Natural killer cell (primary cell): ENCODE data around the gene ABTB2. TPM values are rescaled to one million over a fixed set of nuclear protein-coding genes. Genes with fewer than 3 reads are reported as not detected.

ENCODE experiments used
- ATAC-seq, 3 donors: fragments of 150-1000 bp in 2 of 3; fragments of 200-7000 bp in 1 of 3; cut with Tn5 transposase; 1 replicate in 1 of 3; 2 replicates in 2 of 3; pipeline ENCODE4 v1.10.0; 2021; ENCODE audit warnings: mild to moderate bottlenecking in 2 of 3, moderate library complexity in 2 of 3
- DNase-seq, 2 donors: peaks; one replicate each; pipeline versions ENCODE4 v3.0.0 to v3.0.0-alpha.2; 2013 to 2021; ENCODE audit warnings: mixed read lengths in 1 of 2
- H3K27ac ChIP-seq: one replicate; pipeline ENCODE4 v1.5.1; 2013; ENCODE audit warnings: mild to moderate bottlenecking, low read length
- H3K27me3 ChIP-seq: one replicate; pipeline ENCODE4 v1.6.1; 2013; ENCODE audit warnings: low read length; ENCODE audit not compliant: control insufficient read depth, insufficient read depth
- H3K36me3 ChIP-seq: one replicate; pipeline ENCODE4 v1.6.1; 2013; ENCODE audit warnings: low read length; ENCODE audit not compliant: control insufficient read depth, insufficient read depth
- H3K4me1 ChIP-seq: one replicate; pipeline ENCODE4 v1.6.1; 2013; ENCODE audit warnings: low read length; ENCODE audit not compliant: control insufficient read depth, insufficient read depth
- H3K4me3 ChIP-seq: one replicate; pipeline ENCODE4 v1.5.1; 2013; ENCODE audit warnings: low read length
- H3K9me3 ChIP-seq: one replicate; pipeline ENCODE4 v1.6.1; 2013; ENCODE audit warnings: low read length; ENCODE audit not compliant: control insufficient read depth, insufficient read depth
- H3K27ac Mint-ChIP-seq, 2 donors: one replicate each; pipeline ENCODE4 v1.8.0; 2022; ENCODE audit warnings: mild to moderate bottlenecking in 2 of 2, mixed read lengths in 2 of 2, moderate library complexity in 1 of 2
- H3K27me3 Mint-ChIP-seq, 2 donors: one replicate each; pipeline ENCODE4 v1.8.0; 2022; ENCODE audit warnings: low read depth in 2 of 2, mixed read lengths in 2 of 2
- H3K36me3 Mint-ChIP-seq: one replicate; pipeline ENCODE4 v1.8.0; 2022; ENCODE audit warnings: mixed read lengths
- H3K4me1 Mint-ChIP-seq, 2 donors: one replicate each; pipeline ENCODE4 v1.8.0; 2022; ENCODE audit warnings: mixed read lengths in 2 of 2
- H3K4me3 Mint-ChIP-seq: one replicate; pipeline ENCODE4 v1.8.0; 2022; ENCODE audit warnings: mild to moderate bottlenecking, moderate library complexity, mixed read lengths
- H3K9me3 Mint-ChIP-seq, 2 donors: one replicate each; pipeline ENCODE4 v1.8.0; 2022; ENCODE audit warnings: mixed read lengths in 2 of 2
- WGBS: methylation state at CpG from one replicate; pipeline ENCODE4 v1.1.7; 2013; ENCODE audit warnings: missing lambda C conversion rate; ENCODE audit not compliant: insufficient coverage; 5-methylcytosine and 5-hydroxymethylcytosine counted together
- intact Hi-C: fragments of 100-400 bp; cut with micrococcal nuclease; formaldehyde crosslinking; loops from one replicate; pipeline ENCODE4 v1.14.2; 2022
- total RNA-seq, 4 donors: library from RNA; stranded (reverse); fragments of 120-200 nt in 1 of 4; gene quantifications; one replicate each; pipeline versions ENCODE4 v1.2.3 to v1.2.4, GENCODE V29; 2013 to 2022
- TF ChIP-seq, protein P1 (sequence below): fragments of 200-600 bp; IDR thresholded peaks from one replicate; pipeline ENCODE4 v1.8.0; 2022; ENCODE audit warnings: antibody characterized with exemption

ABTB2 gene
- total RNA-seq, 3 donors from 2014 or later (not counting 1 experiment from before 2014, with no cell fraction given) = 0.65 to 1.7 (median 1.1) TPM

DNA sequence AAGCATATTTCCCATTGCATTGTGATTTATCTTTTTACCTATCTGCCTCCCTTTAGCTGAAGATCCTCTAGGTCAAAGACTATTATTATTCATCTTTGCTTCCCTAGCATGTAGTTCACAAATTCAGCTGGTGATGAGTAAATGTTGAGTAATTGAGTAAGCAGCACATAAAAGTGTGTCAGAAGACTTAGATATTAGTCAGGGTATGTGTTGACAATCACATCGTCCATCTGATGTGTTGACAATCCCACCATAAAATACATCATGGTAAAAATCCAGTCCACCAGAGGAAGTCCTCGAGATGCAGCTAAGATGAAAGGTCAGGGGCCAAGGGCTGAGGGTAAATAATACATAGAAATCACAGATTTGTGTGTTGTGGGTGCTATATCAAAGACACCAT is 22.9 kb upstream of the ABTB2 start:
- no peak overlapping the region for H3K27ac ChIP-seq

DNA sequence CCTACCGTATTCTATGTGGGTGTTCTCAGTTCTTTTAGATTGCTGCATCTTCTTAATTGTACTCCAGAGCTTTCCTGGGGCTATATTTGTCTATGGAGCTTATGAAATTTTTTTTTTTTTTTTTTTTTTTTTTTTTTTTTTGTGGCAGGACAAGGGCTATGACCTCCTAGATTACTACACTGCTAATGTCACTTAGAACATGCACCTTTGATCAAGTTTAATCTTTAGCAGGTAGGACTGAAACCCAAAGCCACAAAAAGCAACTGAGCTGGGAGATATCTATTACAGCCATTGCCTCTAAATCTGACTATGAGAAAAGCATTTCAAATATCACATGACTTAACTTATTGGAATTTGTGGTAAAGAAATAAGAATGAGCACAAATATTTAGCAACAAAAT is 21.7 kb upstream of the ABTB2 start:
- H3K4me1 Mint-ChIP-seq = peaks cover 0 to 6% of the 10 kb centered on the region in 2 donors
- H3K27ac Mint-ChIP-seq = no peak overlapping the region
- no peak for ATAC-seq
- TF ChIP-seq, protein P1, sequence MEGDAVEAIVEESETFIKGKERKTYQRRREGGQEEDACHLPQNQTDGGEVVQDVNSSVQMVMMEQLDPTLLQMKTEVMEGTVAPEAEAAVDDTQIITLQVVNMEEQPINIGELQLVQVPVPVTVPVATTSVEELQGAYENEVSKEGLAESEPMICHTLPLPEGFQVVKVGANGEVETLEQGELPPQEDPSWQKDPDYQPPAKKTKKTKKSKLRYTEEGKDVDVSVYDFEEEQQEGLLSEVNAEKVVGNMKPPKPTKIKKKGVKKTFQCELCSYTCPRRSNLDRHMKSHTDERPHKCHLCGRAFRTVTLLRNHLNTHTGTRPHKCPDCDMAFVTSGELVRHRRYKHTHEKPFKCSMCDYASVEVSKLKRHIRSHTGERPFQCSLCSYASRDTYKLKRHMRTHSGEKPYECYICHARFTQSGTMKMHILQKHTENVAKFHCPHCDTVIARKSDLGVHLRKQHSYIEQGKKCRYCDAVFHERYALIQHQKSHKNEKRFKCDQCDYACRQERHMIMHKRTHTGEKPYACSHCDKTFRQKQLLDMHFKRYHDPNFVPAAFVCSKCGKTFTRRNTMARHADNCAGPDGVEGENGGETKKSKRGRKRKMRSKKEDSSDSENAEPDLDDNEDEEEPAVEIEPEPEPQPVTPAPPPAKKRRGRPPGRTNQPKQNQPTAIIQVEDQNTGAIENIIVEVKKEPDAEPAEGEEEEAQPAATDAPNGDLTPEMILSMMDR = no peak
- Histone ChIP-seq H3K36me3 (no peaks in the 10 kb centered on the region), H3K27ac (no peak overlapping the region), H3K27me3 (no peaks in the 10 kb centered on the region), H3K4me3 (no peak overlapping the region), H3K4me1 (no peaks in the 10 kb centered on the region), H3K9me3 (peaks cover 8% of the 10 kb centered on the region)
- H3K36me3 Mint-ChIP-seq = peaks cover 11% of the 10 kb centered on the region
- WGBS = 86% methylated on average over 1 of the region's 1 CpG
- no peak for DNase-seq
- intact Hi-C loops = no loop called here
- H3K4me3 Mint-ChIP-seq = no peak overlapping the region
- H3K27me3 Mint-ChIP-seq = peaks cover 6 to 13% of the 10 kb centered on the region in 2 donors
- peaks cover 2 to 6% of the 10 kb centered on the region in 2 donors for H3K9me3 Mint-ChIP-seq

More for the DNA sequence above, 22.9 kb upstream of the ABTB2 start:
- DNase-seq (no peak), ATAC-seq (no peak)
- Histone ChIP-seq H3K36me3 (no peaks in the 10 kb centered on the region), H3K4me3 (no peak overlapping the region), H3K27me3 (no peaks in the 10 kb centered on the region), H3K9me3 (peaks cover 8% of the 10 kb centered on the region), H3K4me1 (no peaks in the 10 kb centered on the region)
- Mint-ChIP-seq H3K36me3 (peaks cover 11% of the 10 kb centered on the region), H3K4me3 (no peak overlapping the region), H3K27ac (no peak overlapping the region), H3K27me3 (peaks cover 4 to 14% of the 10 kb centered on the region in 2 donors), H3K9me3 (peaks cover 2 to 3% of the 10 kb centered on the region in 2 donors), H3K4me1 (peaks cover 0 to 6% of the 10 kb centered on the region in 2 donors)
- TF ChIP-seq, protein P1 = no peak
- WGBS = 65% methylated on average over 2 of the region's 2 CpGs
- intact Hi-C loops = no loop called here

DNA sequence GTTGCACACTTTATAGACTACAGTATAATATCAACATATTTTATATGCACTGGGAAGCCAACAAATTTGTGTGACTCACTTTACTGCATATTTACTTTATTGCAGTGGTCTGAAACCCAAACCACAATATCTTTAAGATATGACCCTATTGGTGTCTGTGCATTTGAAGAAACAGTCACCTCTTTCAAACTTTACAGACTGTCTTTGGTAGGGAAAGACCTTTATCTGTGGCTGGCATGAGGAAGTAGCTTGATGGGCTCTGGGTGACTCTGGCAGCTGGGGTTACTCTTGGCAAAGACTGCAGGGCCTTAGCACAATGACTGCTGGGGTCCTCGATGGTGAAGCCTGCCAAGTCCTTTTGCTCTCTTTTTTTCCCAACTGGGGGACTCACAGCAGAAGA is 21.3 kb upstream of the ABTB2 start:
- Mint-ChIP-seq H3K27me3 (peaks cover 7 to 17% of the 10 kb centered on the region in 2 donors), H3K9me3 (peaks cover 2 to 7% of the 10 kb centered on the region in 2 donors), H3K4me1 (peaks cover 0 to 6% of the 10 kb centered on the region in 2 donors), H3K36me3 (peaks cover 11% of the 10 kb centered on the region), H3K27ac (no peak overlapping the region), H3K4me3 (no peak overlapping the region)
- ATAC-seq (no peak), DNase-seq (no peak)
- Histone ChIP-seq H3K9me3 (peaks cover 8% of the 10 kb centered on the region), H3K36me3 (no peaks in the 10 kb centered on the region), H3K27ac (no peak overlapping the region), H3K4me1 (no peaks in the 10 kb centered on the region), H3K4me3 (no peak overlapping the region), H3K27me3 (no peaks in the 10 kb centered on the region)
- TF ChIP-seq, protein P1 = no peak
- intact Hi-C loops = no loop called here
- 0% methylated on average over 1 of the region's 1 CpG for WGBS

DNA sequence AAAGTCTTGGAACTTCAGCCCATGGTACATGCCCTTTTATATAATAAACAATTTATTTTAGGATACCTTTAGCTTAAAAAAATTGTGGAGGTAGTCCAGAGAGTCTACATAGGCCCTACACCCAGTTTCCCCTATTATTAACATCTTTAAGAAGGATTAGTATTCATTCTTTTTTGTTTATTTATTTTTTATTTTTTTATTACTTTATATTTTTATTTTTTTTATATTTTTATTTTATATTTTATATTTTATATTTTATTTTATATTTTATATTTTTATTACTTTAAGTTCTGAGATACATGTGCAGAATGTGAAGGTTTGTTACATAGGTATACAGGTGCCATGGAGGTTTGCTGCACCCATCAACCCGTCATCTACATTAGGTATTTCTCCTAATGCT is 15.9 kb upstream of the ABTB2 start:
- Mint-ChIP-seq H3K9me3 (peaks cover 2 to 7% of the 10 kb centered on the region in 2 donors), H3K27me3 (peaks cover 7 to 26% of the 10 kb centered on the region in 2 donors), H3K4me1 (no peaks in the 10 kb centered on the region), H3K4me3 (no peak overlapping the region), H3K36me3 (peaks cover 11% of the 10 kb centered on the region), H3K27ac (no peak overlapping the region)
- H3K4me1 ChIP-seq = no peaks in the 10 kb centered on the region
- ATAC-seq = no peak
- H3K36me3 ChIP-seq = no peaks in the 10 kb centered on the region
- peaks cover 8% of the 10 kb centered on the region for H3K9me3 ChIP-seq
- intact Hi-C loops = no loop called here
- H3K4me3 ChIP-seq = no peak overlapping the region
- WGBS = no CpG with 5 or more reads among the region's 1 CpG
- no peak overlapping the region for H3K27ac ChIP-seq
- DNase-seq = no peak
- H3K27me3 ChIP-seq = no peaks in the 10 kb centered on the region
- TF ChIP-seq, protein P1 = no peak
